Mucosa of descending colon (tissue), 3 donors: ENCODE measurements around the gene GPLD1. TPM values are rescaled to one million over a fixed set of nuclear protein-coding genes. Genes with fewer than 3 reads are reported as not detected.
"Not testable (repeated sequence)": the region's sequence is repeated elsewhere in the genome, so short reads cannot be mapped to it uniquely, and the experiment has no call there.

Experiments used
- ATAC-seq: fragments of 200-7000 bp; cut with Tn5 transposase; one replicate; pipeline ENCODE4 v1.9.1; 2020; ENCODE audit warnings: mild to moderate bottlenecking, moderate library complexity
- DNase-seq, 3 donors: peaks; one replicate each; pipeline ENCODE4 v3.0.0-alpha.2; 2020
- H3K36me3 ChIP-seq: fragments of 200-600 bp; one replicate; pipeline ENCODE4 v1.8.0; 2021; ENCODE audit warnings: low read depth, mild to moderate bottlenecking
- H3K4me1 ChIP-seq: fragments of 200-600 bp; one replicate; pipeline ENCODE4 v1.8.0; 2021; ENCODE audit warnings: low read depth, mild to moderate bottlenecking
- H3K4me3 ChIP-seq: fragments of 200-600 bp; one replicate; pipeline ENCODE4 v1.8.0; 2021; ENCODE audit warnings: mild to moderate bottlenecking
- H3K9me3 ChIP-seq: fragments of 200-600 bp; one replicate; pipeline ENCODE4 v1.8.0; 2021; ENCODE audit warnings: mild to moderate bottlenecking
- CTCF ChIP-seq: fragments of 200-600 bp; IDR thresholded peaks from one replicate; pipeline ENCODE4 v1.8.0; 2022; ENCODE audit warnings: antibody characterized with exemption, mild to moderate bottlenecking
- intact Hi-C, 2 donors: fragments of 100-400 bp; cut with DNase I in 1 of 2; cut with micrococcal nuclease in 1 of 2; formaldehyde crosslinking; loops; one replicate each; pipeline versions ENCODE4 v1.11.0 to v1.11.1; 2022; cut with DNase I, micrococcal nuclease
- total RNA-seq, 3 donors: library from RNA; stranded (reverse); fragmentation: NEBNext Ultra II Directional in 2 of 3; extraction: Animal tissue kit (Norgen Biotek cat#: 25700) in 2 of 3; gene quantifications; one replicate each; pipeline versions ENCODE4 v1.2.1 to v1.2.4, GENCODE V29; 2021 to 2023
- donor health status: DM: no; HTN: no; CAD: no; lungs with moderate emphysema.
- donor health status: DM: no; HTN: no; CAD: no.
- donor health status: DM: no; HTN: yes; CAD: no.

The GPLD1 gene
- total RNA-seq, 3 donors from 2014 or later: 0.36 to 5.8 (median 1.8) TPM

- intact Hi-C loops: no loop called here
- no peaks in the 10 kb centered on the region for H3K9me3 ChIP-seq
- ATAC-seq (no peak), DNase-seq (no peak)
- TF ChIP-seq CTCF: no peak
- H3K4me3 ChIP-seq: no peak overlapping the region
- peaks cover 11% of the 10 kb centered on the region for H3K4me1 ChIP-seq
- H3K36me3 ChIP-seq: no peaks in the 10 kb centered on the region
Observed at GRCh38 chr6:24401458-24401857, 87.9 kb downstream of the GPLD1 start.

- intact Hi-C loops, H3K4me3 ChIP-seq, H3K36me3 ChIP-seq, ATAC-seq, H3K9me3 ChIP-seq, DNase-seq: not testable (repeated sequence)
- H3K4me1 ChIP-seq: peaks cover 11% of the 10 kb centered on the region
Observed at GRCh38 chr6:24400045-24401039, 89.0 kb downstream of the GPLD1 start.

GRCh38 chr6:24397631-24398030 lies 91.7 kb downstream of the GPLD1 start:
- TF ChIP-seq CTCF: no peak
- no peaks in the 10 kb centered on the region for H3K9me3 ChIP-seq
- DNase-seq: no peak
- H3K4me1 ChIP-seq: no peaks in the 10 kb centered on the region
- ATAC-seq: no peak
- intact Hi-C loops: no loop called here
- no peaks in the 10 kb centered on the region for H3K36me3 ChIP-seq
- no peak overlapping the region for H3K4me3 ChIP-seq

- Histone ChIP-seq H3K4me3 (no peak overlapping the region), H3K36me3 (no peaks in the 10 kb centered on the region), H3K9me3 (no peaks in the 10 kb centered on the region), H3K4me1 (no peaks in the 10 kb centered on the region)
- no peak for TF ChIP-seq CTCF
- DNase-seq (no peak), ATAC-seq (no peak)
- intact Hi-C loops: no loop called here
Observed at GRCh38 chr6:24396824-24397223, 92.6 kb downstream of the GPLD1 start.

- Histone ChIP-seq H3K36me3 (no peaks in the 10 kb centered on the region), H3K4me1 (no peaks in the 10 kb centered on the region), H3K4me3 (no peak overlapping the region), H3K9me3 (no peaks in the 10 kb centered on the region)
- intact Hi-C loops: no loop called here
- no peak for TF ChIP-seq CTCF
- DNase-seq: no peak
- no peak for ATAC-seq
Observed at GRCh38 chr6:24394780-24395437, 94.5 kb downstream of the GPLD1 start.
